ENCODE results near the gene BAZ1B.
"Not testable (repeated sequence)": the region's sequence is repeated elsewhere in the genome, so short reads cannot be mapped to it uniquely, and the experiment has no call there.

The BAZ1B gene

GRCh38 chr7:73522105-73522872 is at the start of gene BAZ1B:
BAZ1B (minus strand) TSS chr7:73522293; CDS start chr7:73521933, 360 bp downstream.
- peak; percentile 96 for DNase-seq (ENCODE audit: low spot score)

- no peak for DNase-seq (ENCODE audit: low spot score)
Measured at GRCh38 chr7:73570977-73571376, 48.9 kb upstream of the BAZ1B start.

GRCh38 chr7:73570521-73570920 is 48.4 kb upstream of the BAZ1B start:
- no peak for DNase-seq (ENCODE audit: low spot score)

GRCh38 chr7:73569042-73569608 is 47.0 kb upstream of the BAZ1B start:
- DNase-seq (ENCODE audit: low spot score): no peak

GRCh38 chr7:73567846-73568685 is 46.0 kb upstream of the BAZ1B start:
- no peak for DNase-seq (ENCODE audit: low spot score)

- no peak for DNase-seq (ENCODE audit: low spot score)
Measured at GRCh38 chr7:73567140-73567539, 45.0 kb upstream of the BAZ1B start.

GRCh38 chr7:73566431-73566830 is 44.3 kb upstream of the BAZ1B start:
- not testable (repeated sequence) for DNase-seq (ENCODE audit: low spot score)

- DNase-seq (ENCODE audit: low spot score): no peak
Measured at GRCh38 chr7:73565675-73566340, 43.7 kb upstream of the BAZ1B start.

- DNase-seq (ENCODE audit: low spot score): no peak
Measured at GRCh38 chr7:73560109-73560835, 38.2 kb upstream of the BAZ1B start.

GRCh38 chr7:73557397-73558257 is 35.5 kb upstream of the BAZ1B start, which contains the start of gene BCL7B:
BCL7B (minus strand) TSS chr7:73557690; CDS start chr7:73557578, 112 bp downstream.
- DNase-seq (ENCODE audit: low spot score): peak; percentile 93

GRCh38 chr7:73557108-73557396 is 35.0 kb upstream of the BAZ1B start:
- peak; percentile 89 for DNase-seq (ENCODE audit: low spot score)

- no peak for DNase-seq (ENCODE audit: low spot score)
Measured at GRCh38 chr7:73556208-73557107, 34.4 kb upstream of the BAZ1B start.

- no peak for DNase-seq (ENCODE audit: low spot score)
Measured at GRCh38 chr7:73555411-73555982, 33.4 kb upstream of the BAZ1B start.

- not testable (repeated sequence) for DNase-seq (ENCODE audit: low spot score)
Measured at GRCh38 chr7:73550093-73550492, 28.0 kb upstream of the BAZ1B start.

- no peak for DNase-seq (ENCODE audit: low spot score)
Measured at GRCh38 chr7:73549176-73549575, 27.1 kb upstream of the BAZ1B start.

- DNase-seq (ENCODE audit: low spot score): no peak
Measured at GRCh38 chr7:73547841-73548240, 25.7 kb upstream of the BAZ1B start.

- no peak for DNase-seq (ENCODE audit: low spot score)
Measured at GRCh38 chr7:73544678-73545077, 22.6 kb upstream of the BAZ1B start.

GRCh38 chr7:73541722-73542121 is 19.6 kb upstream of the BAZ1B start:
- DNase-seq (ENCODE audit: low spot score): no peak

GRCh38 chr7:73539709-73540108 is 17.6 kb upstream of the BAZ1B start:
- no peak for DNase-seq (ENCODE audit: low spot score)
